ENCODE data around the gene TP73. TPM values are rescaled to one million over a fixed set of nuclear protein-coding genes. Genes with fewer than 3 reads are reported as not detected.

TP73 gene
- total RNA-seq, 2 experiments from 2014 or later = not detected

GRCh38 chr1:3623441-3624199, 28.7 kb upstream of the TP73 start:
- Histone ChIP-seq H3K36me3 (ENCODE audit: insufficient read depth, low read length) (peaks cover 22% of the 10 kb centered on the region), H3K4me3 (ENCODE audit: low read length) (peak overlapping the region; percentile 93), H3K4me1 (ENCODE audit: insufficient read depth, low read length) (peaks cover 41% of the 10 kb centered on the region), H3K27ac (ENCODE audit: low read depth in 1 of 2, low read length in 2 of 2) (peak overlapping the region in 1 of 2 donors; percentile 64), H3K9me3 (ENCODE audit: control insufficient read depth in 1 of 2, insufficient read depth in 1 of 2, low read length in 2 of 2) (no peaks in the 10 kb centered on the region), H3K27me3 (ENCODE audit: control insufficient read depth in 1 of 2, insufficient read depth in 2 of 2, low read length in 2 of 2) (no peaks in the 10 kb centered on the region)
- intact Hi-C loops (cut with DNase I, micrococcal nuclease) = loop anchor here in 1 of 2 experiments (1.0 to 10.0 kb wide), 5 partner anchors 27 to 281 kb away; partner anchors contain the start of genes C1orf174, LRRC47 and WRAP73
- ATAC-seq (ENCODE audit: poor library complexity) = no peak
- H3K9me3 Mint-ChIP-seq = no peaks in the 10 kb centered on the region
- TF ChIP-seq, protein P1, sequence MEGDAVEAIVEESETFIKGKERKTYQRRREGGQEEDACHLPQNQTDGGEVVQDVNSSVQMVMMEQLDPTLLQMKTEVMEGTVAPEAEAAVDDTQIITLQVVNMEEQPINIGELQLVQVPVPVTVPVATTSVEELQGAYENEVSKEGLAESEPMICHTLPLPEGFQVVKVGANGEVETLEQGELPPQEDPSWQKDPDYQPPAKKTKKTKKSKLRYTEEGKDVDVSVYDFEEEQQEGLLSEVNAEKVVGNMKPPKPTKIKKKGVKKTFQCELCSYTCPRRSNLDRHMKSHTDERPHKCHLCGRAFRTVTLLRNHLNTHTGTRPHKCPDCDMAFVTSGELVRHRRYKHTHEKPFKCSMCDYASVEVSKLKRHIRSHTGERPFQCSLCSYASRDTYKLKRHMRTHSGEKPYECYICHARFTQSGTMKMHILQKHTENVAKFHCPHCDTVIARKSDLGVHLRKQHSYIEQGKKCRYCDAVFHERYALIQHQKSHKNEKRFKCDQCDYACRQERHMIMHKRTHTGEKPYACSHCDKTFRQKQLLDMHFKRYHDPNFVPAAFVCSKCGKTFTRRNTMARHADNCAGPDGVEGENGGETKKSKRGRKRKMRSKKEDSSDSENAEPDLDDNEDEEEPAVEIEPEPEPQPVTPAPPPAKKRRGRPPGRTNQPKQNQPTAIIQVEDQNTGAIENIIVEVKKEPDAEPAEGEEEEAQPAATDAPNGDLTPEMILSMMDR (IDR thresholded peaks at IDR 0.05) = no peak
- H3K27ac Mint-ChIP-seq = peak overlapping the region; percentile 98
- DNase-seq = peak in 1 of 14 experiments; percentile 15
- peaks cover 58% of the 10 kb centered on the region for H3K4me1 Mint-ChIP-seq (ENCODE audit: low read depth)
- POLR2A ChIA-PET = interaction anchor here (0.9 to 1.6 kb wide), 3 partner anchors 26 to 171 kb away, joined by 3 to 8 read pairs (median 3); partner anchors contain the start of gene WRAP73
- H3K36me3 Mint-ChIP-seq (ENCODE audit: low read depth) = peaks cover 27% of the 10 kb centered on the region
- no peaks in the 10 kb centered on the region for H3K27me3 Mint-ChIP-seq
- CTCF ChIA-PET = interaction anchor here (1.0 kb wide), 1 partner anchor 26 kb away, joined by 4 read pairs; no protein-coding TSS in a partner anchor
- H3K4me3 Mint-ChIP-seq = peak overlapping the region; percentile 96

- H3K4me3 Mint-ChIP-seq = peak within 1 kb of the TSS; percentile 96
- DNase-seq = peak; percentile 97 to 99 (median 98)
- peak within 1 kb of the TSS; percentile 29 to 64 for H3K27ac ChIP-seq (ENCODE audit: low read depth in 1 of 2, low read length in 2 of 2)
- ChIA-PET POLR2A (interaction anchor here (0.9 to 1.0 kb wide), 2 partner anchors 26 to 86 kb away, joined by 3 read pairs; partner anchors contain the start of gene WRAP73), CTCF (interaction anchor here (1.0 kb wide), 1 partner anchor 25 kb away, joined by 4 read pairs; no protein-coding TSS in a partner anchor)
- no peaks in the 10 kb centered on the region for H3K27me3 Mint-ChIP-seq
- ATAC-seq (ENCODE audit: poor library complexity) = peak; percentile 92
- peaks cover 30% of the 10 kb centered on the region for H3K36me3 ChIP-seq (ENCODE audit: insufficient read depth, low read length)
- peak within 1 kb of the TSS; percentile 93 for H3K4me3 ChIP-seq (ENCODE audit: low read length)
- no peaks in the 10 kb centered on the region for H3K9me3 Mint-ChIP-seq
- intact Hi-C loops (cut with DNase I, micrococcal nuclease) = loop anchor here in 1 of 2 experiments (1.0 to 10.0 kb wide), 4 partner anchors 26 to 280 kb away; partner anchors contain the start of genes C1orf174, LRRC47 and WRAP73
- H3K9me3 ChIP-seq (ENCODE audit: control insufficient read depth in 1 of 2, insufficient read depth in 1 of 2, low read length in 2 of 2) = no peaks in the 10 kb centered on the region
- H3K4me1 Mint-ChIP-seq (ENCODE audit: low read depth) = peaks cover 51% of the 10 kb centered on the region
- no peaks in the 10 kb centered on the region for H3K27me3 ChIP-seq (ENCODE audit: control insufficient read depth in 1 of 2, insufficient read depth in 2 of 2, low read length in 2 of 2)
- H3K4me1 ChIP-seq (ENCODE audit: insufficient read depth, low read length) = peaks cover 34% of the 10 kb centered on the region
- H3K36me3 Mint-ChIP-seq (ENCODE audit: low read depth) = peaks cover 35% of the 10 kb centered on the region
- TF ChIP-seq, protein P1 (IDR thresholded peaks at IDR 0.05) = no peak
- H3K27ac Mint-ChIP-seq = peak within 1 kb of the TSS; percentile 98
Measured at GRCh38 chr1:3624200-3625136, 27.8 kb upstream of the TP73 start, which contains the start of gene TPRG1L. TPRG1L (plus strand) TSS chr1:3625015; CDS start chr1:3625073, 58 bp downstream.
